Measurements from ENCODE around the gene CORO1C.
"Not testable (repeated sequence)": the region's sequence is repeated elsewhere in the genome, so short reads cannot be mapped to it uniquely, and the experiment has no call there.

CORO1C gene

DNA sequence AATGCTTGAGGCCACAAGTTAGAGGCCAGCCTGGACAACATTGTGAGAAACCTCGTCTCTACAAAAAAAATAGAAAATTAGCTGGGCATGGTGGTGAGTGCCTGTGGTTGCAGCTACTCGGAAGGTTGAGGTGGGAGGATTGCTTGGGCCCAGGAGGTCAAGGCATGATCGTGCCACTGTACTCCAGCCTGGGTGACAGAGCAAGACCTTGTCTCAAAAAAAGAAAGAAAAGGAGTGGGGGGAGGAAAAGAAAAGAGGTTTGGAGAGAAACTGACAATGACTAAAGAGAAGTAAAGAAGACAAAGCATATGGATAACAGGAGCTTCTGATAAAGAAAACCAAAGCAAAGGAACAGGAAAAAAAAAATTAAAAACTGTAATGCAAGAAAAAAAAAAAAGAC is 60.2 kb downstream of the CORO1C start:
- DNase-seq: no peak

- DNase-seq: no peak
Observed at GRCh38 chr12:108670066-108670631, 61.2 kb downstream of the CORO1C start.

DNA sequence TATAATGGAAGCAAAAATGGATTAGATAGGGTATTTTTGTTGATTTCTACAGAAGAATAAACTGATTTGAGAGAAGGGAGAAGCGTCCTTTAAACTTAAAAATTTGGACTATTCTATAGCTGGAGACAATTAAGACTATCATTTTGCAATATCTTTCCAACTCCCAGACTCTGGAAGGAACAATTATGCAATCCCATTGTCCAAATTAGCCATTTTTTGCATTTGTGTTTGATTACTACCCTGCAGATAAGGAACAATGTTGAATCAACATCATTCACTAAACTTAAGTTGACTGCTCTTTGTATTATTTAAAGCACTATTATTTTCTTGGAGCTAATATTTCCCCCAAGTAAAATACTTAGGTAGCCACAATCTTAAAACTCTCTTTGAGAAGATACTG is 62.8 kb downstream of the CORO1C start:
- DNase-seq: no peak

GRCh38 chr12:108668063-108668462 is 63.3 kb downstream of the CORO1C start:
- no peak for DNase-seq

DNA sequence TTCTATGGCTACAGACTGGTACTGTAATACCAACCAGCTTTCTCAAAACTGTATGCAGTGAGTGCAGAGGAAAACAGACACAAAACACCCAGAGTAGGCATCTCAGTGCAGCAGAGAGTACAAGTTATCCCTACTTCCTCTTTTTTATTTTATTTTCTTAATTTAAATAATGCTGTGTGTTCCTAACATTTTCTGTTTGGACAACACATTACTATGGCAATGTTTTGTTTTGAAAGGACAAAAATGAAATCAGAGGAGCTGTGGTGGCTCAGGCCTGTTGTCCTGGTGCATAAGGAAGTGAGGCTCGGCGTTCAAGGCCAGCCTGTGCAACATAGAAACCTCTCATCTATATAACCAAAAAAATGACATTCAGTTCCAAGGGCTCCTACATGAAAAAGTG is 64.0 kb downstream of the CORO1C start:
- no peak for DNase-seq

DNA sequence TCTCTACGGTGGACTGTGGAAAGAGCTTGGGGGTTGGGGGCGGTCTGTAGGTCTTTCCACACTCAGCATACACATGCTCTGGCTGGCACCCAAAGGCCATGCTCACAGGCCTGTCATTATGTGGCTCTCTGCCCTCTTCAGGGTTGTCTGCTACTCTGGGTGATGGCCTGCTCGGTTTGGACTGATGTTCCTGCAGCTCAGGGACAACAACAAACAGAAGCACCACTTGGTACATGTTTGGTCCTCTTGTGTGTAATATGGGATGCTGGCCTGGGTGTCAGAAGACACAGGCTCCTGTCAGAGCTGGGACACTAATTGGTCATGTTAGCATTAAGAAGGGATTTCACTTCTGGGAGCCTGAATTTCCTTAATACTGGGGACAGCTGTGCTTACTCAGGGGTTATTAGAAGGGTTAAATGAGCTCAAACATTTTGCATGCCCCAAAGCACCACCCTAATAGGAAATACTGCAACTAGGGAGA is 64.9 kb downstream of the CORO1C start:
- no peak for DNase-seq

GRCh38 chr12:108665608-108666202 is 65.6 kb downstream of the CORO1C start:
- no peak for DNase-seq

DNA sequence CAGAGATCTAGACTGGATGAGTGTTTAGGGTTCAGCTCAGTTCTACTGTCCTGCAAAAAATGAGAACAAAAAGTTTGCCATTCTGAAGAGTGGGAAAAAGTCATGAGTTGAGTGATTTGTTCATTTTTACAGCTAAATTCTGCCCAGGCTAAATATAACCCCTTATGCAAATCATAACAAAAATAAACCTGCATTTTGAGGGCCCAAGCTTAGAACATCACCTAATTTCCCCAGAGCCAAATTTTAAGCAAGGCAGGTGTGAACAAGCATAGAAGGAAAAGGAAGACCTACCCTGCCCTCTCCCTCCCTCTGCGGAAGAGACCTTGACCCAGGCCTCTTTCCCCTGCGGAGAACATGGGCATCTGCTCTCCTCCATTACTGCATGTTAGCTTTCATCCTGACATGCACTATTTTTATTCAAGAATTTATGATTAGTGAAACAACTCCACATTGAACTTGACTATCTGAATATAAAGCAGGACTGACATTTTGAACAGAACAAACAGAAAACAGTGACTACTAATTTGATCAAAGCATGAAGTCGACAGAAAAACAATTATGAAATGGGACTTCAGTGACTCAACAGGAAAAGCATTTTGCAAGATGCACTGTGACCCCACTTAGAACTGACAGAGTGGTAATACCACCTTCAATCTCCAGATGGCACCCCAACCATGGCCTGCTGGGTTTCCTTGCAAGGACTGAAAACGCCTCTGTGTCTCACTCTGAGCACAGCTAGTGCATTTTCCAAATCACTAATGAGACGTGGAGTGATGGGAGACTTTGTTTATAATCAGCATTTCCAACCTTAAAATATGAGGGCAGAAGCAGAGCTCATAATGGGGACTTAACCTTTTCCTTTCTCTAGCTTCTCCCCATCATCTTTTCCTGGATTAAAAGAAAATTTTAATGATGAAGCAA is 66.7 kb downstream of the CORO1C start:
- DNase-seq: peak; percentile 72

GRCh38 chr12:108663324-108664015 is 67.8 kb downstream of the CORO1C start:
- no peak for DNase-seq

GRCh38 chr12:108658115-108658514 is 73.2 kb downstream of the CORO1C start:
- DNase-seq: not testable (repeated sequence)

DNA sequence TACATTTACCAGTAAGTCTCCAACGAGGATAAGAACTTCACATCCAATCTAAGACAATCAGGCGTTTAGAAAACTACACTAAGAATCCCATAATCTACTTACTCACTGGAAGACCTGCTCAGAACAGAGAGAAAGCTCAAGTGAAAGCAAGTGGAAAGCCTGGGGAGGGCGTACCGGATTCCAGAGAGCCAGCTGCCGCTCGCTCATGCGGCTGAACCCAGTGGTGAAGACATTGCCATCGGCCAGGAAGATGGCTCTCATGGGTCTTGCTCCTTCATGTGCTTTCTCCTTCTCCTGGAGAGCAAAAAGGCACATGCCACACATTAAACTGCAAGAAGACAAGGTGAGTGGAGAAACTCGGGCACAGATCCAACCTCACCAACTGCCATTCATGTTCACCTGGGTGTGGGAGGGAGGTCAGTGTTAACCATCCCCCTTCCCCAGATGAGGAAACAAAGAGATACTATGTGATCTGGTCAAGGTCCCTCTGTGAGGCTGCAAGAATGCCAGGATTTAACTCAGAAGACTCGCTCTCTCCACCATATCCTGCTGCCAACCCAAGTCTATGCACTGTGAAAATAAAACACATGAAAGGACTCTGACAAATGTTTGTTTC is 74.1 kb downstream of the CORO1C start:
- no peak for DNase-seq

GRCh38 chr12:108656247-108656646 is 75.1 kb downstream of the CORO1C start:
- DNase-seq: not testable (repeated sequence)

DNA sequence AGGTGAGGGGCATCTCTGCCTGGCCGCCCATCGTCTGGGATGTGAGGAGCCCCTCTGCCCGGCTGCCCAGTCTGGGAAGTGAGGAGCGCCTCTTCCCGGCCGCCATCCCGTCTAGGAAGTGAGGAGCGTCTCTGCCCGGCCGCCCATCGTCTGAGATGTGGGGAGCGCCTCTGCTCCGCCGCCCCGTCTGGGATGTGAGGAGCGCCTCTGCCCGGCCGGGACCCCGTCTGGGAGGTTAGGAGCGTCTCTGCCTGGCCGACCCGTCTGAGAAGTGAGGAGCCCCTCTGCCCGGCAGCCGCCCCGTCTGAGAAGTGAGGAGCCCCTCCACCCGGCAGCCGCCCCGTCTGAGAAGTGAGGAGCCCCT is 75.5 kb downstream of the CORO1C start:
- DNase-seq: not testable (repeated sequence)

DNA sequence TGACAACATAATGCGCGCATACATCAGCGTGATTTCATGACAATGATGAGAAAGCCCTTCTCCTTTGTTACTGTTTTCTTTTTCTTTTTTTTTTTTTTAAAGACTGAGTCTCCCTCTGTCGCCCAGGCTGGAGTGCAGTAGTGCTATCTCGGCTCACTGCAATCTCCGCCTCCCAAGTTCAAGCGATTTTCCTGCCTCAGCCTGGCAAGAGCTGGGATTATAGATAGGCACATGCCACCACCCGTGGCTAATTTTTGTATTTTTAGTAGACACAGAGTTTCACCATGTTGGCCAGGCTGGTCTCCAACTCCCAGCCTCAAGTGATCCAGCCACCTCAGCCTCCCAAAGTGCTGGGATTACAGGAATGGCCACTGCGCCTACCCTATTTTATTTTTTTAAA is 76.7 kb downstream of the CORO1C start:
- not testable (repeated sequence) for DNase-seq

DNA sequence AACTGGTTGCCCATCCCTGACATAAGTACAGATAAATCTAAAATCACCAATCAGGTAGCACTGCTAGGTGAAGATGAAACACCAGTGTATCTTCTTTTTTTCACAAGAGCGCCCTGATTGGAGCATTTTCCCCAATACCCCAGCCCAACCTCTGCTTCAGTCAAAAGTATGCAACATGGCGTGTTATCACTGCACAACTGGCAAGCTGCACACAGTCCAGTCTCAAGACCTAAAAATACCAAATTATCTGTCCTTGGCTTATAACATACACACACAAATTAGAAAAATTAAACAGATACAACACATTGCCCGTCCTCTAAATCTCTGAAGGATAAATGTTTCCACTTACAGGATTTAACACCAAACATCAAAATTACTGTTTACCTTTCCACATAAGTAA is 77.4 kb downstream of the CORO1C start:
- no peak for DNase-seq

- no peak for DNase-seq
Observed at GRCh38 chr12:108653082-108653516, 78.2 kb downstream of the CORO1C start.

DNA sequence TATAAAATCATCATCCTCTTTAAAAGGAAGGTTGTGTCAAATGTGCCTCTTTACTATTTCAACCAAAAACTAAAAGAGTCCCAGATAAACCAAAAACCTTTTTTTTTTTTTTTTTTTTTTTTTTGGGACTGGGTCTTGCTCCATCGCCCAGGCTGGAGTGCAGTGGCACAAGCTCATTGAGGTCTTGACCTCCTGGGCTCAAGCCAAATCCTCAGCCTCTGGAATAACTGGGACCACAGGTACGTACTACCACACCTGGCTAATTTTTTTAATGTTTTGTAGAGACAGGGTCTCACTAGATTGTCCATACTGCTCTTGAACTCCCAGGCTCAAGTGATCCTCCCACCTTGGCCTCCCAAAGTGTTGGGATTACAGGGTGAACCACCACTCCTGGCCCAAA is 81.2 kb downstream of the CORO1C start:
- no peak for DNase-seq

- DNase-seq: no peak
Observed at GRCh38 chr12:108649669-108650068, 81.6 kb downstream of the CORO1C start.

DNA sequence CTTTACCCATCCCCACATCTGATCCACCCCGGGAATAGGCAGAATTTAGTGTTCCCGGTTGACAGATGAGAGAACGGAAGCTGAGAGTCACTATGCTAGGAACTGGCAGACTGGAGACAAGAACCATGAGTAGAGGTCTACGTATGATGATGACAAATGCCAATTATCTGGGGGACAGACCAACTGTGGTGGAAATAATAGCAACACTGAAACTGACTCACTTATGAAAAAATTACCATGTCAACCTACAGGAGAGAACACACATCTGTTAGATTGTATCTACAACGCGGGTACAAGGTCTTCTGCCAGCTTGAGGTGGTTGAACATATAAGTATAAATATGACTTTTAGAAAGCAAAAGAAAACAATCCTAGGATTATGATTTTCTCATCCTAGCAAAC is 82.2 kb downstream of the CORO1C start:
- DNase-seq: no peak

GRCh38 chr12:108648371-108648770 is 82.9 kb downstream of the CORO1C start:
- DNase-seq: no peak

- no peak for DNase-seq
Observed at GRCh38 chr12:108647585-108648287, 83.6 kb downstream of the CORO1C start.

Measured in T1000 (cell line).